Muscle layer of colon (tissue), 2 donors: Measurements from ENCODE around the gene SHB.
"Not testable (repeated sequence)": the region's sequence is repeated elsewhere in the genome, so short reads cannot be mapped to it uniquely, and the experiment has no call there.

Experiments
- H3K27ac ChIP-seq: one replicate; pipeline ENCODE4 v1.7.0; 2013; ENCODE audit warnings: low read depth, mild to moderate bottlenecking, low read length, moderate library complexity
- H3K27me3 ChIP-seq, 2 donors: one replicate each; pipeline ENCODE4 v1.7.0; 2013; ENCODE audit warnings: low read length in 2 of 2, mild to moderate bottlenecking in 2 of 2; ENCODE audit not compliant: insufficient read depth in 2 of 2, control insufficient read depth in 1 of 2
- H3K36me3 ChIP-seq: one replicate; pipeline ENCODE4 v1.7.0; 2013; ENCODE audit warnings: mild to moderate bottlenecking, low read length; ENCODE audit not compliant: insufficient read depth
- H3K4me1 ChIP-seq: one replicate; pipeline ENCODE4 v1.7.0; 2013; ENCODE audit warnings: mild to moderate bottlenecking, low read length; ENCODE audit not compliant: insufficient read depth
- H3K4me3 ChIP-seq, 2 donors: one replicate each; pipeline ENCODE4 v1.7.0; 2013; ENCODE audit warnings: low read length in 2 of 2, low read depth in 1 of 2, mild to moderate bottlenecking in 1 of 2, moderate library complexity in 1 of 2
- H3K9ac ChIP-seq: one replicate; pipeline ENCODE4 v1.7.0; 2013; ENCODE audit warnings: low read length
- H3K9me3 ChIP-seq: one replicate; pipeline ENCODE4 v1.7.0; 2013; ENCODE audit warnings: mild to moderate bottlenecking, low read length
- donor health status: abdominal sarcoma.
- donor health status: Adenocarcinoma of cecum.

SHB gene

DNA sequence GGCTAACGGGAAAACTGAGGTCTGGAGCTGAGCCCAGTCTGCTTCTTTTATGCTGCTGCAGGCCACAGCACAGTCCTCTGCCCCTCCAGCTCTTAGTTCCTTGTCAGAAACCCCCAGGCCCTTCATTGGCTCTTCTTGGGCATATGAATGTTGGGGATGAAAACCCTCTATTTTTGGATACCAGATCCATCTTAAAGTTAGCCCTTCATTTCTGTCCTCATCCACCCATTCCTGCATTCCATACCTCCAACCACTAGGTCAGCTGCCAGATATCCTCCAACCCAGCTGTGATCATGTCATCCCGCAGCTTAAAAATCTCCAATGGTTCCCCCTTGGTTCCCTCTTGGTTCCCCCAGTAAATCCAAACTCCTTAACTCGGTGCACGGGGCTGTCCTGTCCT lies 163.3 kb downstream of the SHB start:
- peaks cover 23% of the 10 kb centered on the region for H3K4me1 ChIP-seq
- no peaks in the 10 kb centered on the region for H3K27me3 ChIP-seq
- no peaks in the 10 kb centered on the region for H3K36me3 ChIP-seq
- H3K4me3 ChIP-seq = no peak overlapping the region
- H3K9me3 ChIP-seq = no peaks in the 10 kb centered on the region
- no peak overlapping the region for H3K9ac ChIP-seq
- no peak overlapping the region for H3K27ac ChIP-seq

GRCh38 chr9:37905131-37905505 lies 163.9 kb downstream of the SHB start:
- no peaks in the 10 kb centered on the region for H3K9me3 ChIP-seq
- peak overlapping the region; percentile 82 to 94 for H3K4me3 ChIP-seq
- H3K27ac ChIP-seq = peak overlapping the region; percentile 90
- peak overlapping the region; percentile 63 for H3K9ac ChIP-seq
- H3K4me1 ChIP-seq = peaks cover 23% of the 10 kb centered on the region
- H3K27me3 ChIP-seq = no peaks in the 10 kb centered on the region
- H3K36me3 ChIP-seq = no peaks in the 10 kb centered on the region

DNA sequence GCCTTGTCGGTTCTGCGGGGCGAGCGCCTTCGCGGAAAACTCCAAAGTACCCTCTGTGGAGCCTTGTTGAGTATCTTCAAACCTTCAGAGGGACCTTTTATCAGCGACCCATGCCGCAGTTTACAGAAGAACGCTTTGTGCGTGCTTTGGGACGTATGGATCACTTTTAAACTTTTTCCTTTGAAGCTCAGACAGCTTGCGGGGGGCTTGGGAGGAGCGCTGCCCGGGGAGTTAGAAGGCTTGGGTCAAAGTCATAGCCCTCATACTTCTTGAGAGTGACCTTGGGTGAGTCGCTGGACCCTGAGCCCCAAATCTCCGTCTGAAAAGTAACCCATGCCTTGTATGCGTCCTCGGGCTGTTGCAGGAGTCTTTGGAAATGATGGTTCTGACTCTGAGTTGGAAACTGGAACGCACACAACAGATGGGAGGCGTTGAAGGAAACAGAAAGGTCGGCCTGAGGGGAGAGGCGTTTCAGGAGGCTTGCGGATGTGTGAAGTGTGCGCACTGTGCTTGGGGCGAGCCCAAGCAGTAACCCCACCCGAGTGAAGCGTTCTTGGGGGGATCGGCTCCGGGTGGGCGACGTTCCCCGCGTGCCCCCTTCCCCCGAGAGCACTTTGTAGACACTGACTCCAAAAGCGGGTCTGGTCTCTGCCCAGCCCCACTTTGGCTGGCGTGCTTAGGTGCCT lies 164.4 kb downstream of the SHB start:
- H3K27ac ChIP-seq = peak overlapping the region; percentile 90
- no peaks in the 10 kb centered on the region for H3K27me3 ChIP-seq
- peaks cover 23% of the 10 kb centered on the region for H3K4me1 ChIP-seq
- no peaks in the 10 kb centered on the region for H3K9me3 ChIP-seq
- H3K36me3 ChIP-seq = no peaks in the 10 kb centered on the region
- H3K9ac ChIP-seq = peak overlapping the region; percentile 63
- peak overlapping the region; percentile 82 to 94 for H3K4me3 ChIP-seq

DNA sequence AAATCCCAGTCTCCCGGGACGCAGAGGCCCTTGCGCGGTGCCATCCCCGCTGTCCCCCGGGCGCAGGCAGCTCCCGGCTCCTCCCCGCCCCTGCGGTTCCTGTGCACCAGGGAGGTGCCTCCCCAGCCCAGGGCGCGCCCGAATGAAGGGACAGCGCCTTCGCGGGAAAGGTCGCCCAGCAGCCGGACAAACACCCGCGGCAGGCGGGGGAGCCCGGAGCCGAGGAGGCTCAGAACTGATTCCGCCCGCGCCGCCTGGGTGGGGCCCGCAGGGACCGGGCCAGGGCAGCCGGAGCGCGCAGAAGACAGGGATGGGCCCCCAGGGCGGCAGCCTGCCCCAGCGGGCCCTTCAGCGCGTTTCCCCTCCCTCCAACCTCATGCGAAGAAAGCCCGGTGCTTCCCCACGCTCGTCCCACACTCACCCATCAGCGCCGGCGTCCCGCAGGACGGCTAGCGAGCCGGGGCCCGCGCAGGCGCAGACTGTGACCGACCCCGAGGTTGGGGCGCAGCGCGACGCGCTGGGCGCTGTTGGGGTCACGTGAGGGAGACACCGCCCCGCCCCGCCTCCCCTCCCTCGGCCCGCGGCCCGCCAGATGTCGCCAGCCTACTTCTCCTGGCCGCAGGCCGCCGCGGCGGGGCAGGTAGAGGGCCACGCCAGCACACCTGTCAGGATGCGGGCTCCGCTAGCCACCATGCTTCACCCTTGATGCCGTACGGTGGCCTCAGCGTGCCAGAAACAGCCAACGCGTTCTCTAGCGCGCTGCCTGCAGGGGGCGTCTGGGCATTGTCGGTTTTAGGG lies 165.2 kb downstream of the SHB start, which contains the start of gene SLC25A51:
Gene SLC25A51 (minus strand): TSS at position 481 of the 798 bp plus-strand sequence. CDS start 15,577 bp downstream, outside the sequence.
- Histone ChIP-seq H3K4me3 (peak within 1 kb of the TSS; percentile 82 to 94), H3K4me1 (peaks cover 23% of the 10 kb centered on the region), H3K27me3 (no peaks in the 10 kb centered on the region), H3K9me3 (no peaks in the 10 kb centered on the region), H3K36me3 (peaks cover 2% of the 10 kb centered on the region), H3K9ac (peak within 1 kb of the TSS; percentile 63), H3K27ac (peak within 1 kb of the TSS; percentile 90)

GRCh38 chr9:37902796-37903646 lies 166.0 kb downstream of the SHB start:
- Histone ChIP-seq H3K4me1 (peaks cover 23% of the 10 kb centered on the region), H3K27ac (peak overlapping the region; percentile 90), H3K9me3 (no peaks in the 10 kb centered on the region), H3K4me3 (peak overlapping the region; percentile 82 to 94), H3K9ac (peak overlapping the region; percentile 55), H3K27me3 (no peaks in the 10 kb centered on the region), H3K36me3 (peaks cover 5% of the 10 kb centered on the region)

- Histone ChIP-seq H3K9me3 (no peaks in the 10 kb centered on the region), H3K27me3 (no peaks in the 10 kb centered on the region), H3K4me3 (no peak overlapping the region), H3K4me1 (peaks cover 23% of the 10 kb centered on the region), H3K9ac (no peak overlapping the region), H3K36me3 (peaks cover 5% of the 10 kb centered on the region), H3K27ac (no peak overlapping the region)
Measured at GRCh38 chr9:37902131-37902530, 166.9 kb downstream of the SHB start.

DNA sequence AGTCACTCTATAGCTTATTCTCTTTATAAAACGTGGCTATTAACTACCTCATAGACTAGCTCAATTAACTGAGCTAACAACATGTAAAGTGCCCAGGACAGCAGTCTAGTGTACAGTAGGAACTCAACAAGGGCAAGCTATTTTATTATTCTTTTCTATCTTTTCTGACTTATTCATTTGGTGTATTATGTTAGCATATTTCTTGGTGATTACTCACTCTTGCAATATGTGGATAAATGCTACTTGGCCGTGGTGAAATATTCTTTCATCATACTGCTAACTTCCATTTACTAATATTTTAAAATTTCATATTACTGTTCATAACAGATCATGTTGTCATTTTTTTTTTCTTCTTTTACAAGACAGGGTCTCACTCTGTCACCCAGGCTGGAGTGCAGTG lies 170.0 kb downstream of the SHB start:
- H3K27ac ChIP-seq = no peak overlapping the region
- no peaks in the 10 kb centered on the region for H3K9me3 ChIP-seq
- H3K4me3 ChIP-seq = no peak overlapping the region
- H3K9ac ChIP-seq = no peak overlapping the region
- peaks cover 28% of the 10 kb centered on the region for H3K36me3 ChIP-seq
- no peaks in the 10 kb centered on the region for H3K27me3 ChIP-seq
- peaks cover 16% of the 10 kb centered on the region for H3K4me1 ChIP-seq

DNA sequence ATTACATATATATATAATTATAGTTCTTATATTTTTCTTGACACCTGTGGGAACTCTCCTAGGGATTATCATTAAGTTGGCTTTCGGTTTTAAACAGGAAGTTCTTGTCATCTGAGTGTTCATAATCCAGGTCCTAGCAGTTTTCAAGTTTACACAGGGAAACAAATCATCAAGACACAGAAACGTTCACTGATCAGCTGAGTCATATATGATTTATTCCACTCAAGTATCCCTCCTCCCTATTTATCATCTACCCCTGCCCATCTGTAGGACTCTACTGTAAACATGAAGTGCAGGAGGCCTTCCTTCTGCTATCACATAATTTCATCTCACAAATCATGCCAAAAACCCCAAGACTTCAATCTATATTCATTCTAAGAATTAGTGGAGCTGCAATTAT lies 171.4 kb downstream of the SHB start:
- Histone ChIP-seq H3K36me3 (peaks cover 36% of the 10 kb centered on the region), H3K4me1 (peaks cover 9% of the 10 kb centered on the region), H3K9ac (no peak overlapping the region), H3K27ac (no peak overlapping the region), H3K9me3 (no peaks in the 10 kb centered on the region), H3K4me3 (no peak overlapping the region), H3K27me3 (no peaks in the 10 kb centered on the region)

DNA sequence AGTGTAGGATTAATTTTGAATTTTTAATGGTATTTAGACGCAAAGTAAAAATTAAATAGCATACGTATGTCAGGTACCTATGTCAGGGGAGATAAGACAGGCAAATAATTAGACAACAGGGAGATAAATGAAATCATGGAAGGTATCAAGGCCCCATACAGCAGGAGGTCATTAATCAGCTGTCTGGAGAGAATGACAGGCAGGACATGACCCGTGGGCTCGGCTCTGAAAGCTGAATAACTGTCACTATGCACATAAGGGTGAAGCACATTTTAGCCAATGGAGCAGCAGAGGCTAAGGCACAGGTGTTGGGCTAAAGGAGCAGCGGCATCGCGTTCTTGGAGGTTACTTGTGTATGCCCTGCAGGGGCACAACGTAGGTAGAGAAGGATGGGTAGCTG lies 177.0 kb downstream of the SHB start:
- Histone ChIP-seq H3K4me1 (no peaks in the 10 kb centered on the region), H3K27me3 (no peaks in the 10 kb centered on the region), H3K36me3 (peaks cover 40% of the 10 kb centered on the region), H3K4me3 (no peak overlapping the region), H3K9ac (no peak overlapping the region), H3K9me3 (no peaks in the 10 kb centered on the region), H3K27ac (no peak overlapping the region)

DNA sequence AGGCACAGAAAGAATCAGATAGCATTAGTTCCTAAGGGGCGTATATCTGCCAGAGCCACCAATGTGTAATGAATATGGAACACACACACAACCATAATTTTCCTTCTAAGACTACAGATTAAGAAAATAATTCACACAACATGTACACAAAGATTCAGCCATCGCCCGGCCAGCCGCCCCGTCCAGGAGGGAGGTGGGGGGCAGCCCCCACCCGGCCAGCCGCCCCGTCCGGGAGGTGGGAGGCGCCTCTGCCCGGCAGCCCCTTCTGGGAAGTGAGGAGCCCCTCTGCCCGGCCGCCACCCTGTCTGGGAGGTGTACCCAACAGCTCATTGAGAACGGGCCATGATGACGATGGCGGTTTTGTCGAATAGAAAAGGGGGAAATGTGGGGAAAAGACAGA lies 178.0 kb downstream of the SHB start:
- H3K27me3 ChIP-seq, H3K4me3 ChIP-seq, H3K27ac ChIP-seq, H3K9me3 ChIP-seq, H3K9ac ChIP-seq, H3K4me1 ChIP-seq: not testable (repeated sequence)
- H3K36me3 ChIP-seq = peaks cover 32% of the 10 kb centered on the region

GRCh38 chr9:37889536-37889935 lies 179.5 kb downstream of the SHB start:
- peaks cover 20% of the 10 kb centered on the region for H3K36me3 ChIP-seq
- no peaks in the 10 kb centered on the region for H3K9me3 ChIP-seq
- H3K9ac ChIP-seq = no peak overlapping the region
- H3K4me1 ChIP-seq = no peaks in the 10 kb centered on the region
- no peak overlapping the region for H3K4me3 ChIP-seq
- H3K27ac ChIP-seq = no peak overlapping the region
- H3K27me3 ChIP-seq = no peaks in the 10 kb centered on the region
